Vagina (tissue), 2 donors: Measurements from ENCODE around the gene AIPL1. TPM values are rescaled to one million over a fixed set of nuclear protein-coding genes. Genes with fewer than 3 reads are reported as not detected.

ENCODE experiments used
- DNase-seq, 2 donors: peaks; one replicate each; pipeline ENCODE4 v3.0.0-alpha.2; 2017; ENCODE audit errors: extremely low spot score in 2 of 2
- H3K27ac ChIP-seq: fragments of 200-600 bp; sonication (generic); one replicate; pipeline ENCODE4 v1.5.1; 2019
- H3K27me3 ChIP-seq: fragments of 200-600 bp; sonication (generic); one replicate; pipeline ENCODE4 v1.5.1; 2019
- H3K36me3 ChIP-seq, 2 donors: fragments of 200-600 bp; sonication (generic); one replicate each; pipeline ENCODE4 v1.5.1; 2017 to 2019
- H3K4me1 ChIP-seq: fragments of 200-600 bp; sonication (generic); one replicate; pipeline ENCODE4 v1.5.1; 2019
- H3K4me3 ChIP-seq, 2 donors: fragments of 200-600 bp; sonication (generic); 1 replicate in 1 of 2; 2 replicates in 1 of 2; pipeline ENCODE4 v1.5.1; 2016 to 2019
- H3K9me3 ChIP-seq: fragments of 200-600 bp; sonication (generic); one replicate; pipeline ENCODE4 v1.5.1; 2019
- POLR2A ChIP-seq, 2 donors: fragments of 450-650 bp; IDR thresholded peaks; one replicate each; pipeline ENCODE4 v1.6.1; 2017; ENCODE audit warnings: antibody characterized with exemption in 2 of 2, mild to moderate bottlenecking in 2 of 2, moderate library complexity in 2 of 2
- POLR2AphosphoS5 ChIP-seq, 2 donors: sonication (generic); formaldehyde crosslinking; IDR thresholded peaks; one replicate each; pipeline ENCODE4 v1.9.0; 2017; ENCODE audit warnings: antibody characterized with exemption in 2 of 2, mild to moderate bottlenecking in 2 of 2, low read depth in 1 of 2; ENCODE audit not compliant: insufficient read depth in 1 of 2
- intact Hi-C: fragments of 100-400 bp; cut with DNase I; formaldehyde crosslinking; loops from one replicate; pipeline ENCODE4 v1.15.1; 2023
- total RNA-seq: library from RNA; depleted of rRNA; stranded (reverse); fragments of >200 nt; gene quantifications from one replicate; pipeline ENCODE4 v1.2.3, GENCODE V29; 2016
- TF ChIP-seq, protein P1 (sequence below), 3 experiments: fragments of 450-650 bp in 2 of 3; fragments of 200-600 bp in 1 of 3; sonication (generic) in 1 of 3; IDR thresholded peaks; one replicate each; pipeline ENCODE4 v1.5.1; 2017 to 2019; ENCODE audit warnings: antibody characterized with exemption in 3 of 3, mild to moderate bottlenecking in 2 of 3, moderate library complexity in 2 of 3

The AIPL1 gene
- total RNA-seq, 1 donor from 2014 or later: not detected

DNA sequence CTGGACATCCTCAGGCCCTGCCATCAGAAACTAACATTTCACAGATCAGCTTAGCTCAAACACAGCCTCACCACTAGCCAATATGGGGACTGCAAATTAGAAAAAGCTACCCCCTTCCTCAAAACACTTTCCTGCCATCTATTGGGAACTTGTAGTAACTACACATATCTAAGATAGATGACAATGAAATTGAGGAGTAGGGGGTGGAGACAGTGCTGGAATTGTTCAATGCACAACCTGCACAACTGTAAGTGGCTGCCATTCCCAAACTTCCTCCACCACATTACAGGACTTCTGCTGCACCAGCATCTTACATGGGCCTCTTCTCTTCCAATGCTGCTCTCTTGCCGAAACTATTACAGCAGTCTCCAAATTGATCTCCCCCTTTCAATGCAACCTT, 21.9 kb downstream of the AIPL1 start:
- DNase-seq: no peak
- Histone ChIP-seq H3K27me3 (no peaks in the 10 kb centered on the region), H3K36me3 (no peaks in the 10 kb centered on the region), H3K4me1 (no peaks in the 10 kb centered on the region), H3K9me3 (no peaks in the 10 kb centered on the region), H3K4me3 (no peak overlapping the region), H3K27ac (no peak overlapping the region)
- TF ChIP-seq POLR2A (IDR thresholded peaks at IDR 0.05): no peak
- no peak for TF ChIP-seq POLR2AphosphoS5 (IDR thresholded peaks at IDR 0.05; ENCODE audit: insufficient read depth in 1 of 2, low read depth in 1 of 2)
- TF ChIP-seq, protein P1, sequence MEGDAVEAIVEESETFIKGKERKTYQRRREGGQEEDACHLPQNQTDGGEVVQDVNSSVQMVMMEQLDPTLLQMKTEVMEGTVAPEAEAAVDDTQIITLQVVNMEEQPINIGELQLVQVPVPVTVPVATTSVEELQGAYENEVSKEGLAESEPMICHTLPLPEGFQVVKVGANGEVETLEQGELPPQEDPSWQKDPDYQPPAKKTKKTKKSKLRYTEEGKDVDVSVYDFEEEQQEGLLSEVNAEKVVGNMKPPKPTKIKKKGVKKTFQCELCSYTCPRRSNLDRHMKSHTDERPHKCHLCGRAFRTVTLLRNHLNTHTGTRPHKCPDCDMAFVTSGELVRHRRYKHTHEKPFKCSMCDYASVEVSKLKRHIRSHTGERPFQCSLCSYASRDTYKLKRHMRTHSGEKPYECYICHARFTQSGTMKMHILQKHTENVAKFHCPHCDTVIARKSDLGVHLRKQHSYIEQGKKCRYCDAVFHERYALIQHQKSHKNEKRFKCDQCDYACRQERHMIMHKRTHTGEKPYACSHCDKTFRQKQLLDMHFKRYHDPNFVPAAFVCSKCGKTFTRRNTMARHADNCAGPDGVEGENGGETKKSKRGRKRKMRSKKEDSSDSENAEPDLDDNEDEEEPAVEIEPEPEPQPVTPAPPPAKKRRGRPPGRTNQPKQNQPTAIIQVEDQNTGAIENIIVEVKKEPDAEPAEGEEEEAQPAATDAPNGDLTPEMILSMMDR (IDR thresholded peaks at IDR 0.05): no peak
- intact Hi-C loops: no loop called here

DNA sequence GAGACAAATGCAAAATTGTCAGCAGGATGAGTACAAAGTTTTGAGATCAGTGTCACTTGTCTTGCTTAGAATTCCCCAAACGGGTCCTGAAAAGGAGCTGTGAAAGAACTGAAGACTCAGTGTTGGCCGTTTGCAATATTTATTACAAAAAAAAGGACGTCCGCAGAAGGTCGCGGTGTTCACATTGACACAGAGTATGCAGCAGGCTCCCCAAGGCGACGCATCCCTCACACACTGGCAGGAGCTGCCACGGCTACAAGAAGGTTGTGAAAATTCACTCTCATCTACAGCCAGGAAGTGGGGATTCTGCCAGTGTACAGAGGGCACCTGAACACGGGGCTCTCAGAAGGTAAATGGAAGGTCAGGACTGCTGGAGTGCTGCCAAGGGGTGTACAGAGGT, 26.2 kb downstream of the AIPL1 start:
- H3K36me3 ChIP-seq: no peaks in the 10 kb centered on the region
- DNase-seq: no peak
- no peak overlapping the region for H3K27ac ChIP-seq
- no peaks in the 10 kb centered on the region for H3K4me1 ChIP-seq
- no peaks in the 10 kb centered on the region for H3K27me3 ChIP-seq
- H3K4me3 ChIP-seq: no peak overlapping the region
- intact Hi-C loops: no loop called here
- TF ChIP-seq POLR2A (IDR thresholded peaks at IDR 0.05) (no peak), POLR2AphosphoS5 (IDR thresholded peaks at IDR 0.05; ENCODE audit: insufficient read depth in 1 of 2, low read depth in 1 of 2) (no peak)
- TF ChIP-seq, protein P1 (IDR thresholded peaks at IDR 0.05): no peak
- H3K9me3 ChIP-seq: no peaks in the 10 kb centered on the region

DNA sequence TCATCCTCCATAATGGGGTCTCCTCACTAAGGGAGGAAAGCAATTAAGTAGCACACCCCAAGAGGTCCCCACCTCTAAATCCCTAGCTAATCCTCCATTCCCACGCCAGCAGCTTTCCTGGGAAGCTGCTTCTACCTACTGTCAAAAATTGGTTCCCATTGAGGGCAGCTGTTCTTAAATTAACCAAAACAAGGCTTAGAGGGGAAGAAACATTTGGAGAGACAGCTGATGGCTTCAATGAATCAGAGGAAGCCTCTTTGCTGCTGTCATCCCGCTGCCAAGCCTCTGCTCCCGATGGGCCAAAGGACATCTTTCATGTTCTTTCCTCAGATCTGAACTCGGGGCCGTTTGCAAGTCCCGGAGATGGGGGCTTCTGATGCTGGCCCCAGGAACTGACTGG, 26.6 kb downstream of the AIPL1 start:
- Histone ChIP-seq H3K4me3 (no peak overlapping the region), H3K9me3 (no peaks in the 10 kb centered on the region), H3K27ac (no peak overlapping the region), H3K27me3 (no peaks in the 10 kb centered on the region), H3K4me1 (no peaks in the 10 kb centered on the region), H3K36me3 (no peaks in the 10 kb centered on the region)
- TF ChIP-seq POLR2AphosphoS5 (IDR thresholded peaks at IDR 0.05; ENCODE audit: insufficient read depth in 1 of 2, low read depth in 1 of 2): no peak
- TF ChIP-seq, protein P1 (IDR thresholded peaks at IDR 0.05): no peak
- TF ChIP-seq POLR2A (IDR thresholded peaks at IDR 0.05): no peak
- intact Hi-C loops: no loop called here
- no peak for DNase-seq

DNA sequence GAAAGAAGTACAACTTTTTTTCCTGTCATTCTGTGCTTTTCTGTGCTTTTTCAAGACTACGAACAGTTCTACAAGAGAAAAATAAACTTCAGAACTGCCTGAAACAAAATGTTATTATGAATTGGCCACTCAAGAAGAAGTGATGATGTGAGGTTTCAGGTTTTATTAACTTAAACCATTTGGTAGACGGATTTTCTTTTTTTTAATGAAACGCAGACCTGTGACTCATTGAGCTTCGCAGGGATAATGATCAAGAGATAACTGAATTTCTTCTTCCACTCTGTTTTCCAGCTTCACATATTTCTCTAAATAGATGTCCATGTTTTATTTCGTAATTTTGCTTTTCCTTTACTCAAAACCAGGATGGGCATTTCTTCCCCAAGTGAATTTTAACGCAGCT, 32.7 kb downstream of the AIPL1 start:
- H3K27ac ChIP-seq: no peak overlapping the region
- H3K36me3 ChIP-seq: no peaks in the 10 kb centered on the region
- intact Hi-C loops: no loop called here
- H3K9me3 ChIP-seq: no peaks in the 10 kb centered on the region
- TF ChIP-seq POLR2A (IDR thresholded peaks at IDR 0.05) (no peak), POLR2AphosphoS5 (IDR thresholded peaks at IDR 0.05; ENCODE audit: insufficient read depth in 1 of 2, low read depth in 1 of 2) (no peak)
- TF ChIP-seq, protein P1 (IDR thresholded peaks at IDR 0.05): no peak
- H3K4me1 ChIP-seq: no peaks in the 10 kb centered on the region
- DNase-seq: no peak
- no peak overlapping the region for H3K4me3 ChIP-seq
- no peaks in the 10 kb centered on the region for H3K27me3 ChIP-seq

DNA sequence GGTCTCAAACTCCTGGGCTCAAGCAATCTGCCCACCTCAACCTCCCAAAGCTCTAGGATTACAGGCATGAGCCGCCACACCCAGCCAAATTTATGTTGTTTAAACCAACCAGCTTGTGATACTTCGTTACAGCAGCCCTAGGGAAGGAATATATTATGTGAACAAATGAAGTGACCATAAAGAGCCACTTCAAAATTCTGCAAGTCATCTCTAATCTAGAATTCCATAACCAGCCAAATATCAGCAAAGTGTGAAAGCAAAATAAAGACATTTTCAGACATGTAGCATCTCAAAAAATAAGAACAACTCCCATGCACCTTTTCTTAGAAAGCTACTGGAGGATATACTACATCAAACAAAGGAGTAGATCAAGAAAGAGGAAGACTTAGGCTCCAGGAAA, 36.0 kb downstream of the AIPL1 start:
- TF ChIP-seq POLR2A (IDR thresholded peaks at IDR 0.05) (no peak), POLR2AphosphoS5 (IDR thresholded peaks at IDR 0.05; ENCODE audit: insufficient read depth in 1 of 2, low read depth in 1 of 2) (no peak)
- TF ChIP-seq, protein P1 (IDR thresholded peaks at IDR 0.05): no peak
- intact Hi-C loops: no loop called here
- H3K9me3 ChIP-seq: no peaks in the 10 kb centered on the region
- no peaks in the 10 kb centered on the region for H3K36me3 ChIP-seq
- no peaks in the 10 kb centered on the region for H3K27me3 ChIP-seq
- no peak overlapping the region for H3K27ac ChIP-seq
- no peaks in the 10 kb centered on the region for H3K4me1 ChIP-seq
- no peak for DNase-seq
- H3K4me3 ChIP-seq: no peak overlapping the region
